DOHH2 (cell line): ENCODE data around the gene CD68.

Experiments
- CTCF ChIP-seq: fragments of 200-600 bp; sonication (generic); IDR thresholded peaks from one replicate; pipeline ENCODE4 v1.5.1; 2014; ENCODE audit warnings: antibody characterized with exemption, mild to moderate bottlenecking, low read depth, low read length; ENCODE audit not compliant: poor library complexity, severe bottlenecking
- EZH2phosphoT487 ChIP-seq: fragments of 200-600 bp; sonication (generic); IDR thresholded peaks from 2 replicates; pipeline ENCODE4 v1.6.1; 2017; ENCODE audit warnings: borderline replicate concordance, mild to moderate bottlenecking, antibody characterized with exemption, low read length, moderate library complexity, mixed read lengths

GRCh38 chr17:7538050-7538449 lies 41.4 kb upstream of the CD68 start:
- TF ChIP-seq CTCF (no peak), EZH2phosphoT487 (no peak)
